HG03139 (cell line): ENCODE data around the gene PRKCZ.
"Not testable (repeated sequence)": the region's sequence is repeated elsewhere in the genome, so short reads cannot be mapped to it uniquely, and the experiment has no call there.

ENCODE experiments used
- ATAC-seq: cut with Tn5 transposase; IDR thresholded peaks from one replicate; pipeline ENCODE4 v1.9.1; 2021; ENCODE audit not compliant: unreplicated experiment

PRKCZ gene

GRCh38 chr1:2114635-2115007 lies 64.4 kb downstream of the PRKCZ start:
- ATAC-seq, result not testable (repeated sequence)

- no peak for ATAC-seq
These were observed 64.9 kb downstream of the PRKCZ start for GRCh38 chr1:2115008-2115641.

GRCh38 chr1:2115702-2116341 lies 65.6 kb downstream of the PRKCZ start:
- ATAC-seq, result no peak

GRCh38 chr1:2119886-2120285 lies 69.7 kb downstream of the PRKCZ start:
- no peak for ATAC-seq

GRCh38 chr1:2121101-2121691 lies 71.0 kb downstream of the PRKCZ start:
- ATAC-seq, result no peak

GRCh38 chr1:2121794-2122193 lies 71.6 kb downstream of the PRKCZ start:
- not testable (repeated sequence) for ATAC-seq

GRCh38 chr1:2124446-2125198 lies 74.4 kb downstream of the PRKCZ start:
- ATAC-seq, result no peak

- no peak for ATAC-seq
These were observed 75.4 kb downstream of the PRKCZ start for GRCh38 chr1:2125350-2126211.

- ATAC-seq, result no peak
These were observed 76.3 kb downstream of the PRKCZ start for GRCh38 chr1:2126331-2127186.

- no peak for ATAC-seq
These were observed 77.3 kb downstream of the PRKCZ start for GRCh38 chr1:2127187-2128145.

GRCh38 chr1:2128189-2128901 lies 78.1 kb downstream of the PRKCZ start:
- no peak for ATAC-seq

GRCh38 chr1:2129256-2129943 lies 79.2 kb downstream of the PRKCZ start:
- ATAC-seq, result no peak

- ATAC-seq, result no peak
These were observed 79.9 kb downstream of the PRKCZ start for GRCh38 chr1:2130156-2130555.

- no peak for ATAC-seq
These were observed 80.7 kb downstream of the PRKCZ start for GRCh38 chr1:2130871-2131289.

GRCh38 chr1:2132222-2133038 lies 82.2 kb downstream of the PRKCZ start:
- ATAC-seq, result no peak

- peak; percentile 87 for ATAC-seq
These were observed 83.0 kb downstream of the PRKCZ start for GRCh38 chr1:2133039-2133878.
